ENCODE data around the gene DIPK1A.

GRCh38 chr1:92924501-92924900 is 36.8 kb downstream of the DIPK1A start:
- no peak for TF ChIP-seq EZH2 (IDR thresholded peaks at IDR 0.05; ENCODE audit: low read length, missing control alignments)
- TF ChIP-seq CTCF (conservative IDR thresholded peaks at IDR 0.05 in 1 of 2, IDR thresholded peaks at IDR 0.05 in 1 of 2; ENCODE audit: low read depth in 1 of 2, low read length in 2 of 2) = no peak

All from fibroblast of lung (primary cell).